ENCODE measurements around the gene ASPM.

The ASPM gene

GRCh38 chr1:197073978-197074377 is 72.5 kb downstream of the ASPM start:
- Histone ChIP-seq H3K4me3 (ENCODE audit: low read length) (no peak overlapping the region), H3K9me2 (replicated peaks; ENCODE audit: insufficient read depth, low read length) (no peaks in the 10 kb centered on the region), H3K79me2 (ENCODE audit: low read length) (no peaks in the 10 kb centered on the region), H3K27me3 (replicated peaks; ENCODE audit: insufficient read depth, low read length) (no peaks in the 10 kb centered on the region), H3K36me3 (replicated peaks; ENCODE audit: insufficient read depth, low read length) (no peaks in the 10 kb centered on the region; the same call in 1 of the 2 replicates), H3K4me1 (ENCODE audit: low read length) (no peaks in the 10 kb centered on the region), H3K27ac (ENCODE audit: low read length) (no peak overlapping the region), H3K9me3 (replicated peaks; ENCODE audit: insufficient read depth, low read length) (no peaks in the 10 kb centered on the region), H3K4me2 (ENCODE audit: low read depth, low read length) (no peak overlapping the region), H2AFZ (ENCODE audit: low read length) (no peak overlapping the region), H3F3A (ENCODE audit: insufficient read depth, low read length) (no peaks in the 10 kb centered on the region), H4K20me1 (ENCODE audit: insufficient read depth, low read length) (no peaks in the 10 kb centered on the region), H3K9ac (ENCODE audit: low read length) (no peak overlapping the region)
- TF ChIP-seq EZH2phosphoT487 (IDR thresholded peaks at IDR 0.05; ENCODE audit: low read length) (no peak), EZH2 (optimal IDR thresholded peaks at IDR 0.05; ENCODE audit: low read depth, low read length) (no peak), CTCF (IDR thresholded peaks at IDR 0.05; ENCODE audit: low read length) (no peak)
- no peak for DNase-seq

- H3K9me2 ChIP-seq (replicated peaks; ENCODE audit: insufficient read depth, low read length), result no peaks in the 10 kb centered on the region
- no peak overlapping the region for H3K4me3 ChIP-seq (ENCODE audit: low read length)
- H3K79me2 ChIP-seq (ENCODE audit: low read length), result no peaks in the 10 kb centered on the region
- DNase-seq, result no peak
- H3K9ac ChIP-seq (ENCODE audit: low read length), result no peak overlapping the region
- no peak for TF ChIP-seq CTCF (IDR thresholded peaks at IDR 0.05; ENCODE audit: low read length)
- TF ChIP-seq EZH2phosphoT487 (IDR thresholded peaks at IDR 0.05; ENCODE audit: low read length), result no peak
- TF ChIP-seq EZH2 (optimal IDR thresholded peaks at IDR 0.05; ENCODE audit: low read depth, low read length), result no peak
- H4K20me1 ChIP-seq (ENCODE audit: insufficient read depth, low read length), result no peaks in the 10 kb centered on the region
- H3K27ac ChIP-seq (ENCODE audit: low read length), result no peak overlapping the region
- H3K4me2 ChIP-seq (ENCODE audit: low read depth, low read length), result no peak overlapping the region
- no peaks in the 10 kb centered on the region for H3K4me1 ChIP-seq (ENCODE audit: low read length)
- no peaks in the 10 kb centered on the region for H3K36me3 ChIP-seq (replicated peaks; ENCODE audit: insufficient read depth, low read length)
- no peaks in the 10 kb centered on the region for H3F3A ChIP-seq (ENCODE audit: insufficient read depth, low read length)
- H2AFZ ChIP-seq (ENCODE audit: low read length), result no peak overlapping the region
- H3K27me3 ChIP-seq (replicated peaks; ENCODE audit: insufficient read depth, low read length), result no peaks in the 10 kb centered on the region
- no peaks in the 10 kb centered on the region for H3K9me3 ChIP-seq (replicated peaks; ENCODE audit: insufficient read depth, low read length)
Observed at GRCh38 chr1:197067457-197067818, 79.0 kb downstream of the ASPM start.

DNA sequence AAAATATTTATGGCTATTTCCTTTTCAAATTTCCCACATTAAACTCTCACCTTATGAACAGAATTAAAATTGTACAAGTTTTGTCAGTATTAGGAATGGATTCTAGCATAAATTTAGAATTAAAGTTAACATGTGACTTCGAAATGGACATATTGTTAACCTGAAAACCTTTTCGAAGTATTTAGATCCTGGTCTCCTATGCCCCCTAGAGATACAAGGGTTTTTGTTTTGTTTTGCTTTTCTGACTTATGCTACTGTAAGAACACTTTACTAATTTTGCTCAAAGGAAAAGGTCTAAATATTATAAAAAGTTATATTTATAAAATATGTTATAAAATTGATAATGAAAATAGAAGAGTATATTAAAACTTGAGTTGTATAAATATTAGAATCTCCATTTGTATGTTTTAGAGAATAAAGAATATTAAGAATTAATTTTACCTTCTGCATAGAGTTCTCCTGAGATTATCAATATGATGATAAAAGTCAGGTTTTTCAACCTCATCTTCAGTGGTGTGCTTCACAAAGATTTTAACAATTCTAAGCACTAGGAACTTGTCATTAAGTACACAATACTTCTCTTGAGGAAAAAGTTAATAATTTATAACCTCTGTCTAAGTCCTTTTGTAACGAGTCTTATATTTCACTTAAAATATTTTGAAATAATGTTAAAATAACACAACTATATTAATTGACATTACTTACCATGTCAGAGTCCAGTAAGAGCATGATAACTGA is 79.6 kb downstream of the ASPM start, which contains the start of gene F13B:
TSS of gene F13B (minus strand) at position 542 of the 738 bp plus-strand sequence. CDS start at position 505, 37 bp downstream.
- Histone ChIP-seq H3F3A (ENCODE audit: insufficient read depth, low read length) (no peaks in the 10 kb centered on the region), H3K9ac (ENCODE audit: low read length) (no peak within 1 kb of the TSS), H3K27me3 (replicated peaks; ENCODE audit: insufficient read depth, low read length) (no peaks in the 10 kb centered on the region), H3K79me2 (ENCODE audit: low read length) (no peaks in the 10 kb centered on the region), H3K9me3 (replicated peaks; ENCODE audit: insufficient read depth, low read length) (no peaks in the 10 kb centered on the region), H3K36me3 (replicated peaks; ENCODE audit: insufficient read depth, low read length) (no peaks in the 10 kb centered on the region), H4K20me1 (ENCODE audit: insufficient read depth, low read length) (no peaks in the 10 kb centered on the region), H2AFZ (ENCODE audit: low read length) (no peak within 1 kb of the TSS), H3K4me3 (ENCODE audit: low read length) (no peak within 1 kb of the TSS), H3K4me1 (ENCODE audit: low read length) (no peaks in the 10 kb centered on the region), H3K27ac (ENCODE audit: low read length) (no peak within 1 kb of the TSS), H3K4me2 (ENCODE audit: low read depth, low read length) (no peak within 1 kb of the TSS), H3K9me2 (replicated peaks; ENCODE audit: insufficient read depth, low read length) (no peaks in the 10 kb centered on the region)
- TF ChIP-seq CTCF (IDR thresholded peaks at IDR 0.05; ENCODE audit: low read length) (0 out of 2 replicates have a peak, but pooled peaks have one; percentile 3), EZH2phosphoT487 (IDR thresholded peaks at IDR 0.05; ENCODE audit: low read length) (no peak)
- DNase-seq, result no peak
